HG03558 (cell line): ENCODE results near the gene PHLPP1.
"Not testable (repeated sequence)": the region's sequence is repeated elsewhere in the genome, so short reads cannot be mapped to it uniquely, and the experiment has no call there.

ENCODE experiments used
- ATAC-seq: cut with Tn5 transposase; IDR thresholded peaks from one replicate; pipeline ENCODE4 v1.9.1; 2021; ENCODE audit warnings: moderate number of reproducible peaks; ENCODE audit not compliant: unreplicated experiment; ENCODE audit errors: extremely low read depth

Gene PHLPP1

DNA sequence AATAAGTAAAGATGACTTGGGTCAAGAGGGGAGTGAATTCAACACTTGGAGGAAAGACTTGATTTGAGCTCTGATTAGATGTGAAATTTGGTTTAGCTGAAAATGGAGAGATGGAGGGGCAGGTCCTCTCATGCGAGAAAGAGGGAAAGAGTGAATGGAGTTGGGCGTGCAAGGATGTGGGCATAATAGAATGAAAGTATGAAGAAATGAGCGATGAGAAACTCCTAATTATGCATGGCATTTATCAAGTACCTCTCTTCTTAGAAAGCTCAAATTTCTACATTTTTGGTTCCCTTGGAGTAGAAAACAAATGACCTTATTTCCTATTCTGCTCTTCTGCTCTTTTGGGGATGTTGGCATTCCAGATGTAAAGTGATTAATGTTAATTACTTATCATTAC, 161.5 kb downstream of the PHLPP1 start:
- no peak for ATAC-seq

DNA sequence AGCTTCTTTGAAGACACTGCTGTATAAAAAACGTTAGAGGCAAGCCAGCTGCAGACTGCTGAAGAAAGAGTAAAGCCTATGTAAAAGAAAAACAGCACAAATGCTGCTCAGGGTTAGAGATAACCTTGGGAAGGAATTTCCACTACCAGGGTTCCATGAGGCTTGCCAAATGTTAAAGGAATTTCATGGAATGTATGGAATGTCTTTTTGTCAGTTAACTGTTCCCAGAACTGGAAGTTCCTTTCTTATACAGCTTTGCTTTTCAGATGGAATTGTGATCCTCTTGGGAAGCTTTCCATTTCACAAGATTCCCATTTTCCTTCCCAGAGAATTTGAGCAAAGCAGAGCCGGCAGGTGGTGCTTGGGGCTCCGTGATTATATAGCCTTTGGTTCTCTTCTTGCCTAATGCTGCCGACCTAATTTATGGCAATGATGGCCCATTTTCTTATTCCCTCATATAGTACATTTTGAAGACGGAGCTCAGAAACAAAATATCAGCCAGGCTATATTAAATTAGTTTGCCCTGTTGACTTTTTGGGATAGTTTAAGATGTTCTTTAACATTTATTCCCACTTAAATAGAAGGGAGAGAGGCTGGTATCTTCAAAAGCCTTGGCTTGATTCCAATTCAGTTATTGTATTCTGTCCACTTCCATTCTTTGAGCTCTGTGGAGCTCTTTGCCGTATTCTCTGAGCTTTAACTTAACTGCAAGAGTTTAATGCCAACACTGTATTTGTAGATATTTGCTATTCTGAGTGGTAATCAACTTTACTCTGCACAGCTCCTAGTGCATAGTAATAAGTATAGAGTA, 162.3 kb downstream of the PHLPP1 start:
- no peak for ATAC-seq

DNA sequence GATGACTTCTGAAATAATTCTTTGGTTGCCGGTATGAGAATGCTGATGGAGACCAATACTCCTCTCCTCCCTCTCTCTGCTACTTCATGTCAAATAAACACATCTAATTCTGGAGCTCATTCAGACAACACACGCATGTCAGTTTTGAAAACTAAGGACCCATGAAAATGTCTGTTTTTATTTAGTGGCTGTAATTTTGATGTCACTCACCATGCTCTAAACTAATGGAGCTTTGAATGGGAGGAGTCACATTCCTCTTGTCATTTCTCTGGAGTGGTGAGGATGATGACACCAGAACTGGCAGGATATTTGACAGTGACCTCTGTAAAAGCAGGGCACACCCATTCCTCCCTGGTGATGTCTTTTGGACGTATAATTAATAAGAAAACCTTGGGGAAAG, 163.0 kb downstream of the PHLPP1 start:
- ATAC-seq, result no peak

DNA sequence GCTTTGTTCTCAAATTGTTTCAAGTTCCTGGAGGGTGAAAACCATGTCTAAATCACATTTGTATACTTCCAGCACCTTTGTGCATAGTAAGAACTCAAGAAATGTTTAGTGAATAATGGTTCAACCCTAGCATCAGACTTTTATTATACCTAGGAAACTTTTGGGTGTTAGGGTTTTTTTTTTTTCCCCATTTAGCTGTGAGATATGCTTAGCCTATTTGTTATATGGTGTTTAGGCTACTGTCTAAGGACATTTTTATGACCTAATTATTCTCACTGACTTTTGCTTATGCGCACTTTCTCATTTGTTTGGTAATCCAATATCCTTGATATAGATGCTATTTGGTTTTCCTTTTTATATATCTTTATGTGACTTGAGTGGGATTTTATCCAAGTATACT, 164.7 kb downstream of the PHLPP1 start:
- ATAC-seq, result no peak

DNA sequence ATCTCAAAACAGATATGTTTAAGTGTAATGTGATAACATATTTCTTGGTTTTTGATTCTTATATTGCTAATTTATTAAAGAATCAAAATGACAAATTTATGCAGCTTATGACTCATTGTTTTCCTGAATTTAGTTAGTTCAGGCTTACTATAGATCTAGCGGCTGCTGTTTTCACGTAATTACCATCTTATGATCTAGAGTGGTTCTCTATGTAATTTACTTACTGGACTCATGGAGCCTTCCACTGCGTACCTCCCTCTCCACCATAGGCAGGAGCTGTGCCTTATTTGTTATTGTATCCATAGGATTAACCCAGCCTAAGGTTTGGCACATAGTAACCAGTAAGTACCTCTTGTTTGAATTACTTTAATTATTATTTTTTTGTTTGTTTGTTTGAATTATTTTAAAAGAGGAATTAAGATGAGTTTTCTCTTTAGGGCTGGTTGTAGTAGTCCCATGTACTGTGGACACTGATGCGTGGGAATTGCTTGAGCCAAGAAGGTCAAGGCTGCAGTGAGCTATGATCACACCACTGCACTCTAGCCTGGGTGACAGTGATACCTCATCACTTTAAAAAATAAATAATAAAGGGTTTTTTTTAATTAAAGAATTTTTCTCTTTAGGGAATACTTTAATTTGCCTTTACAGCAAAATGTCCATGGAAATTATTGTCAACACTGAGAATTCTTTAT, 165.5 kb downstream of the PHLPP1 start:
- ATAC-seq, result no peak

DNA sequence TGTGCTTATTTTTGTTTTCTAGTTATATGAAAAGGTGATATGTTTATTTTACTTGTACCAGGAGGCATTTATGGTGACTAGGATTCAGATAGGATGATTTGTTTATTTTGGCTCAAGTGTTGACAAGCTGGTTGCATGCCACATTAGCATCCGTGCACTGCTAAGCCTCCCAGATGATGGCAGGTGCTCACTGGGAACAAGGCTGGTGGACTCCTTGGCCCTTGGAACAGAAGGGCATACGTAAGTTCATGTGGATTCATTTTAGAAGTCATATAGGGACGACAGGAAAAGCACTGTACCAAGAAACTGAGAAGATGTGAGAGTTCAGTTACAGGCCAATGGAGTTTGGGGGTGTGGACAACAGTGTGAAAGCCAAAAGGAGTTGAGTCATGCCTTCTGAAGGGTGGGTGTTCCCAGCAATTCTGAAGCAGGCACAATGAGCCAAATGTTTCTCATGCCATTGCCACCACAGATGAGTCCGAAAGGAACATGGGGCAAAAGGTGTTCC, 166.2 kb downstream of the PHLPP1 start:
- no peak for ATAC-seq

DNA sequence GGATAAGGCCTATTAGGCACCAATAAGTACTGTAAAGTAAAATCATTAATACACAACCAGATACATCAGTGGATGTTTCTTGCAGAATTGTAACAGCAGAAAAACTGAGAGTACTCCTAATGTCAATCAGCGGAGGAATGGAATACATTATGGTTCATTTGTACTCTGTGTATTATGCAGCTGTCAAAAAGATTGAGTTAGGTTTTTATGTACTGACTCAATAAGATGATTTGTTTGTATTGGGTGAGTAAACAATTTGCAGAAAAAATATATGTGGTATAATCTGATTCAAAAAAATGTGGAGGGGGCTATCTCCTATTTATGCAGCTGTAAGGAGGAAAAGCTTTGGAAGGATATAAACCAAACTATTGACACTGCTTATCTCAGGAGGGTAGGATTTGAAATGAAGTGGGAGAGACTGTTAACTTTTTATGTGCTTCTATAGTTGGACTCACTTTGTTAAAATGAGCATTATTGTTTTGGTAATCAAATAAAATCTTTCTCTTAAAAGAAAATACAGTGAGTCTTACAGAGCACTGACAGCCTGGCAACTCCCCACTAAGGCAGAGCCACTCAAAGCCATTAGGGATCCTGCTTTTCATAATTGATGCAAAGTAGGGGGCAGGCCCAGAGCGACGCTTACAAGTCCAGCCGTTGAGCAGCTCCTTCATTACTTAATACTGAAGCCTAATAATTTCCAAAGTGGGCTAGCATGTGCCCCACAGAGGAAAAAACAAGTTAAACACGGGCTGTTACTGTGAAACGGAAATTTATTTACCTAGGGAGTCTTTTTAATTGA, 168.8 kb downstream of the PHLPP1 start:
- ATAC-seq, result no peak

DNA sequence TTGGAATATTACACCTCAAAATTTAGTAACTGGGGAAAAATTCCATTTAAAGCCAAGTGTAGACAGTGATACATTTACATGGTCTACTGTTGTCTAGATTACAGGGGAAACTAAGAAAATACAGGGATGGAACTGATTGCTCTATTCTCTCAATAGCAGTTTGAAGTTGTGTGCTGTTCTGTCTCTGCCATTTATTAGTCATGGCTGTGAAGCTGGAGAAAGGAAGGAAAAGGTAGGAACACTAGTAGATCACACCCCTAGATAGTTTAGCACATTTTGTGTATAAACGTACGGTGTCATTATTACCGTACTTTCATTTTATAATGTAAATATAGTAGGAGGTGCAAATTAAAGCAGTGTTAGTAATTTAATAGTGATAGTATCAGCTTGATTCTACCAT, 170.5 kb downstream of the PHLPP1 start:
- ATAC-seq, result no peak

DNA sequence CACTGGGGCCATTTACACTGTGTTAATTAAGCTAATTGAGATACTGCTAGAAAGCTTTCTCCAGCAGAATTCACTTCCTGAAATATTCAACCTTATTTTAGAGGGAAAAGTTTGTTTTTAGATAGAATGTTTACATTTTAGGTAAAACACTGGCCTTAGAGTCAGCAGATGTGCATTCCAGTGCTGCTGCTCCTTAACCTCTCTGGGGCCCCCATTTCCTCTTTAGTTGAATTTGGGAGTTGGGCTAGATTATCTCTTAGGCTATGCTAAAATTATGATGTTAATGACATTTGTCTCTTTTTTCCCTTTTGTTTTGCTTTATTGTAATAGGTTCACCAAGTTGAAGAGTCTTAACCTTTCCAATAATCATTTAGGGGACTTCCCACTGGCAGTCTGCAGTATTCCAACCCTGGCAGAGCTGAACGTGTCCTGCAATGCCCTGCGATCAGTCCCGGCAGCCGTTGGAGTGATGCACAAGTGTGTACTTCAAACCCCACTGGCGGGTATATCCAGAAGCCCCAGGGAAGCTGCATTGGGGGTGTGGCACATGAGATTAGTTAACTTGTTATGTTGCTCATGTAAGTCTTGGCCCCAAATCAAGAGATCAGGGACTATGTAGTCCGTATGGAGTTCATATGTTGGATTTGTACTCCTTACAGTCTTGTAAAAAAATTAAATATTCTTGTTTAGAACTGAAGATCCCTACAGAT, 179.5 kb downstream of the PHLPP1 start:
- no peak for ATAC-seq

DNA sequence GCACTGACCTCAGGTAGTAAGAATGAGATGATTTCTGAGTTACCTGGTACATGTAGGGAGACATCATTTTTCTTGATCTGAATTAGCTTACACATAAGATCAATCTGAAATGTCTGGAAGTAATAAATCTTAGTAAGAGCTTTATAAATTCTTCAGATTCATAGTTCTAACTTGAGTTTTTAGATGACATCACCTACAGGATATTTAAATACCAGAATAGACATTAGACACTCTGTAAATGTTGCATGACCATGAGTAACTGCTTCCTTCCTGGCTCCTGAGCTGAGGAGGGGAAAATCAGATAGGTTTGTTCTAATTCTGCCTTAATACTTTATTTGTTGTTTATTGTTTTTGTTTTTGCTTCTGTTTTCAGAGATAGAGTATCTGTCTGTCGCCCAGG, 181.8 kb downstream of the PHLPP1 start:
- ATAC-seq, result no peak

DNA sequence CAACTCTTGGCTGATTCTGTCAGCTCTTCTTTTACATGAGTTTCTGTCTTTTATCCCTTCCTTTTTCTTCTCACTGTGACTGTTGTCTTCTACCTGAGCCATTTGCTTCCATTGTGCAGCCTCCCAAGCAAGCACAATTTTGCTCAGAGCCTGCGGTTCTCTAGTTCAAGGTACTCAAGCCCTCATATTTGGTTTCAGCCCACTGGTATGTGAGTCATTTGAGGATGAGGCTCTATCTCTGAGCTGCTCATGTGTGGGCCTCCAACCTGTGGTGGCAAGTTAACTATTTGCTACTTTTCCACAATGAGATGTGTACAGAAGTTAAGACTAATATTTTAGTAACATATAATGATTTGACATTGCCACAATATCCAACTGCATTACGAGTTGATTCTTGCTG, 183.0 kb downstream of the PHLPP1 start:
- peak; percentile 86 for ATAC-seq

DNA sequence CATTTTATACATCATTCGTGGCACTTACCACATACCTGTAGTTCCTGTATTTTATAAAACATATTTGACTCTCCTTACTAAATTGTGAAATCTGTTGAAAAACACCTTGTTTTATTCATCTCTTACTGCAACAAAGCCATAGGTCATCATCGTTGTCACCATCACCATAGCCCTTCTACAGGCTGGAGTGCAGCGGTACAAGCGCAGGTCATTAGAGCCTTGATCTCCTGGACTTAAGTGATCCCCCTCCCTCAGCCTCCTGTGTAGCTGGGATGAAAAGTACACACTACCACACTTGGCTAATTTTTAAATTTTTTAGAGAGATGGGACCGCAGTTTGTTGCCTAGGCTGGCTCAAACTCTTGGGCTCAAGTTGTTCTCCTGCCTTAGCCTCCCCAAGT, 184.2 kb downstream of the PHLPP1 start:
- ATAC-seq, result no peak

DNA sequence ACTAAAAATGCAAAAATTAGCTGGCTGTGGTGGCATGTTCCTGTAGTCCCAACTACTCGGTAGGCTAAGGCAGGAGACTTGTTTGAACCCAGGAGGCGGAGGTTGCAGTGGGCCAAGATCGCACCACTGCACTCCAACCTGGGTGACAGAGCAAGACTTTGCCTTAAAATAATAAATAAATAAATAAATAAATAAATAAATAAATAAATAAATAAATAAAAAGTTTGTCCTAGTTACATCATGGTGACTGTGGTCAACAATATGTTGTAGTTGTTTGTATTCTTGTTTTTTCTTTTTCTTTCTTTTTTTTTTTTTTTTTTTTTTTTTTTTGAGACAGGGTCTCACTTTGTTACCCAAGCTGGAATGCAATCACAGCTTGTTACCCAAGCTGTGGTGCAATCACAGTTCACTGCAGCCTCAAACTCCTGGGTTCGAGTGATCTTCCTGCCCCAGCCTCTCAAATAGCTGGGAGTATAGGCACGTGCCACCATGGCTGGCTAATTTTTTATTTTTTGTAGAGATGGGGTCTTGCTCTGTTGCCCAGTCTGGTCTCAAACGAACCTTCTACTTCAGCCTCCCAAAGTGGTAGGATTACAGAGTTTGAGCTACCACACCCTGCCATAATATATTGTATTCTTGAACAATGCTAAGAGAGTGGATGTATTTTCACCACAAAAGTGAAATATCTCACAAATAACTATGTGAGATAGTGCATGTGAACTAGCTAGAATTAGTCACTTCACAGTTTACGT, 185.0 kb downstream of the PHLPP1 start:
- ATAC-seq, result no peak

DNA sequence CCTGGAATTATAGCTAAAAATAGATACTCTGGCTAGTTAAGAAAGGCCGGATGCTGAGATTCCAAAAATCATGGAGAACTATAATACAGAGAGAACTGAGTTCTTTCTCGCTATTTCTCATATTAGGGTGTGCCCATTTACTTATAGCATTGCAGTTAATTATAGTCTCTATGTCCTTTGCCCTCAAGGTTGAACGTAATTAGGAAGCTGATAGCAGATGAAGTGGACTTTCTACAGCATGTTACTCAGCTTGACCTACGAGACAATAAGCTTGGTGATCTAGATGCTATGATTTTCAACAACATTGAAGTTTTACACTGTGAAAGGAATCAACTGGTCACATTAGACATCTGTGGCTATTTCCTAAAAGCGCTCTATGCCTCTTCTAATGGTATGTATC, 187.4 kb downstream of the PHLPP1 start:
- no peak for ATAC-seq

DNA sequence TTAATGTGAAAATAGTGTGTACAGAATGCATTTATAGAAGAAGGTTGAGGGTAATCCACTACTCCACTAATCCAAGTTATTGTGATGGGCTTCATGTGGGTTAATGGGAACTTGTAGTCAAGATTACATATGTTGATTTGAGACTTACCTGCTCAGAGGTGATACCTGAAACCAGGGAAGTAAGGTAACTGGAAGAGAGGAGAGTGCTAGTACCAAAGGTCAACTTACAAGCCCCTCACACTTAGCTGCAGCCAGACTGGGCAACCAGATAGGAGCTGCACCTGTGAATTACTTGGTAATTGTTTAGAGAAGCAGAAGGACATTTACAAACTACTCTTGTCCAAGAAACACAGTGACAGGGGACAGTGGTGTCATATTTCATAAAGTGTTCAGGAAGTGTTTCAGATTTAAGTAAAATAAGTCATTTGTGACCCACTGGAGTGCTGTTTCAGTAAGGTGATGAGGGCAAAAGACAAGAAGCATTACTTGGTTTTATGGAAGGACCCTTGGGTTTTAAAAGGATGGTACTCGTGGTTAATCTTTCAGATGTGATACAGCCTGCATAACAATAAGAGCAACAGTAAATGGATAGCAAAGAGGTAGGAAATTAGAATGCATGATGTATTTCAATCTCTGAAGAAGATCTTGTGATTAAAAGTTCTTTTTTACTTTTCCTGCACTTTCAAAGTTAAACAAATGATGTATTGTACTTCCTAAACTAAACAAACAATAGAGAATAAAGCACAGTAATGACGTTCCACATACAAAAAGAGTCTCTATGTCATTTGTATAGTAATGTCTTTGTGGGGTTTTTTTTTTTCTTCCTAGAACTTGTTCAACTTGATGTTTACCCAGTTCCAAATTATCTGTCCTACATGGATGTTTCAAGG, 189.3 kb downstream of the PHLPP1 start:
- no peak for ATAC-seq

DNA sequence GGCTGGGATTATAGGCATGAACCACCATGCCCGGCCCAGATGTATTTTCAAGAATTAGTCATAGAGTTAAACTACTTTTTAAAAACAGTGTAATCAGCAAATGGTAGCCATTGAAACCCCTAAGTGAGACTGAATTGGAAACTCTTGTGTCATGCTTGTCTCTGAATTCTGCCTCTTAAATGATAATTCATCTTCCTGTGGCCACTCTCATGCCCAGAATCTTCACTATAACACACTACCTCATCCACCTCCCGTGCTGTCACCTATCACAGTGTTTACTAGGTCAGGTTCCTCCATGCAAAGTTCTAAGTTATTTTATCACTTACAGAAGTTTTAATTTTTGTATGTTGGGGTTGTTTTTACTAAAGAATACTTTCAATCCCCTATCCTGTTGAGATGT, 197.5 kb downstream of the PHLPP1 start:
- ATAC-seq, result no peak

DNA sequence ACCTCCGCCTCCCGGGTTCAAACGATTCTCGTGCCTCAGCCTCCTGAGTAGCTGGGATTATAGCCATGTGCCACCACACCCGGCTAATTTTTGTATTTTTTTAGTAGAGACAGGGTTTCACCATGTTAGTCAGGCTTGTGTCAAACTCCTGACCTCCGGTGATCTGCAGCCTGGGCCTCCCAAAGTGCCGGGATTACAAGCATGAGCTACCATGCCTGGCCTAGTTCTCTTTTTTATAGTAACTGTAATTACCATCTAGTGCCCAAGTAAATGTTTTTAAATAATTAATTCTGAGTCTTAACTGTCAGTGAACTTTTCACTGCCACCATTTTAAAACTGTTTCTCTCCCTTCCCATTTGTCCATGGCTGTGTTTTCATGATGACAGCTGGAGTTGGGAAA, 198.5 kb downstream of the PHLPP1 start:
- ATAC-seq, result not testable (repeated sequence)

DNA sequence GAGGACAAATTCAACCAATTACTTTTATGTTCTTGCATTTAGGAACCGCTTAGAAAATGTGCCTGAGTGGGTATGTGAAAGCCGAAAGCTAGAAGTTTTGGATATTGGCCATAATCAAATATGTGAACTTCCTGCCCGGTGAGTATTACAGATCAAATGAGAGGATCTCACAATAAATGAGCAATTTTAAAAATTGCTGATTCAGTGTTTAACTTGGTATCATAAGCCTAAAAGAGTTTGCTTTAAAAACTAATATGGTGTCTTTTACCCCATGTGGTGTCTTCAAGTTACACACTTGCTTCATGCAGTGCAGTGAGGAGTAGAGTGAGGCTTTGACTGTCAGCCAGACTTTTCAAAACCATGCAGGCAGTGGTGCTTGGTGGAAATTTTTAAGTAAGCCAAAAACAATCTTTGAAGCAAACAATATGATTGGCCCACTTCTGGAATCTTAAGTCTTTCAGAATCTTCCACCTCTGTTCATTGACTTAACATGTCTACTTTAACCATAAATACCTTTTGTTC, 199.6 kb downstream of the PHLPP1 start:
- ATAC-seq, result no peak
